ENCODE data around the gene KRTAP1-4. TPM values are rescaled to one million over a fixed set of nuclear protein-coding genes. Genes with fewer than 3 reads are reported as not detected.

KRTAP1-4 gene
- total and polyA plus RNA-seq, 2 of the 8 experiments (the other 6 are each of a cell fraction or from before 2014, with no cell fraction given): not detected

- H3K79me2 ChIP-seq (ENCODE audit: control insufficient read depth in 1 of 2, insufficient read depth in 2 of 2, low read length in 2 of 2): no peaks in the 10 kb centered on the region
- H3K9me3 ChIP-seq (ENCODE audit: insufficient read depth in 2 of 2, low read depth in 1 of 2, low read length in 1 of 2): no peaks in the 10 kb centered on the region
- POLR2A ChIA-PET (ENCODE audit: partially characterized antibody): no interaction called here
- H2BK5ac ChIP-seq (ENCODE audit: low read depth, low read length): no peak overlapping the region
- CTCF ChIA-PET (ENCODE audit: partially characterized antibody): interaction anchor here (1.0 kb wide), 1 partner anchor 38 kb away, joined by 3 read pairs; no protein-coding TSS in a partner anchor
- no peaks in the 10 kb centered on the region for H3K27me3 ChIP-seq (replicated peaks in 1 of 4; ENCODE audit: control insufficient read depth in 3 of 4, extremely low read depth in 1 of 4, insufficient read depth in 3 of 4, low read length in 3 of 4)
- H2AFZ ChIP-seq (ENCODE audit: low read length): no peak overlapping the region
- no peaks in the 10 kb centered on the region for H3K79me1 ChIP-seq (ENCODE audit: low read depth, low read length)
- H3K4me3 ChIP-seq (ENCODE audit: extremely low read depth in 1 of 4, insufficient read depth in 2 of 4, low read depth in 3 of 4, low read length in 4 of 4): no peak overlapping the region
- no peak overlapping the region for H3K4me2 ChIP-seq (ENCODE audit: insufficient read depth in 1 of 2, low read depth in 2 of 2, low read length in 2 of 2)
- no peak overlapping the region for H2BK20ac ChIP-seq (ENCODE audit: low read length)
- no peak overlapping the region for H4K91ac ChIP-seq (replicated peaks; ENCODE audit: insufficient read length, low read length)
- no peak overlapping the region for H2BK15ac ChIP-seq (ENCODE audit: low read length)
- FAIRE-seq: no peak
- H4K8ac ChIP-seq (ENCODE audit: extremely low read depth, insufficient read depth, low read length): no peak overlapping the region
- no peaks in the 10 kb centered on the region for H3K23me2 ChIP-seq (ENCODE audit: low read depth, low read length)
- H2BK12ac ChIP-seq (ENCODE audit: low read depth, low read length): no peak overlapping the region
- no peak overlapping the region for H3K56ac ChIP-seq (replicated peaks; ENCODE audit: insufficient read length, low read depth, low read length)
- no peak overlapping the region for H3K4ac ChIP-seq (replicated peaks; ENCODE audit: insufficient read length, low read depth, low read length)
- H3K23ac ChIP-seq (ENCODE audit: insufficient read length): no peak overlapping the region
- no peak overlapping the region for H4K5ac ChIP-seq (ENCODE audit: insufficient read length, low read depth, low read length)
- no peak overlapping the region for H2BK120ac ChIP-seq (replicated peaks; ENCODE audit: low read depth, low read length)
- no peaks in the 10 kb centered on the region for H3K36me3 ChIP-seq (ENCODE audit: control insufficient read depth in 2 of 4, insufficient read depth in 4 of 4, low read length in 3 of 4)
- H3K4me1 ChIP-seq (replicated peaks in 1 of 4; ENCODE audit: control insufficient read depth in 3 of 4, insufficient read depth in 4 of 4, low read length in 3 of 4): no peaks in the 10 kb centered on the region; a peak in 1 of 7 replicates
- TF ChIP-seq CBX8 (IDR thresholded peaks at IDR 0.05; ENCODE audit: borderline replicate concordance, low read depth, low read length) (no peak), USF2 (IDR thresholded peaks at IDR 0.05; ENCODE audit: low read length) (no peak), MAFK (IDR thresholded peaks at IDR 0.05; ENCODE audit: low read depth, low read length) (no peak), TCF12 (IDR thresholded peaks at IDR 0.05; ENCODE audit: low read depth, low read length) (no peak), EGR1 (IDR thresholded peaks at IDR 0.05; ENCODE audit: borderline replicate concordance, low read depth, low read length) (no peak), RFX5 (IDR thresholded peaks at IDR 0.05; ENCODE audit: borderline replicate concordance, low read depth, low read length) (no peak), TAF7 (optimal IDR thresholded peaks at IDR 0.05; ENCODE audit: borderline replicate concordance, low read depth, low read length) (no peak), BCL11A (IDR thresholded peaks at IDR 0.05; ENCODE audit: low read depth in 2 of 2, low read length in 2 of 2) (no peak), CEBPB (IDR thresholded peaks at IDR 0.05; ENCODE audit: low read depth, low read length) (no peak), SIX5 (IDR thresholded peaks at IDR 0.05; ENCODE audit: low read depth, low read length) (no peak), FOSL1 (IDR thresholded peaks at IDR 0.05; ENCODE audit: insufficient read depth, low read depth, low read length) (no peak)
- no peak overlapping the region for H3K27ac ChIP-seq (ENCODE audit: low read depth, low read length)
- WGBS, 2 experiments (ENCODE audit: extremely low coverage in 1 of 2, insufficient coverage in 1 of 2, insufficient read length in 1 of 2, insufficient replicate concordance in 2 of 2, low coverage in 1 of 2, low lambda C conversion rate in 2 of 2, missing lambda C conversion rate in 1 of 2): 91% methylated on average over 4 of the region's 4 CpGs; no CpG with 5 or more reads in 1 of the 2 experiments
- H4K20me1 ChIP-seq (replicated peaks in 1 of 2; ENCODE audit: control insufficient read depth in 1 of 2, insufficient read depth in 2 of 2, low read length in 2 of 2): no peaks in the 10 kb centered on the region
- no peak for DNase-seq (ENCODE audit: low read depth in 1 of 2, low spot score in 2 of 2)
- H3K18ac ChIP-seq (ENCODE audit: extremely low read depth, low read length): no peak overlapping the region
- no peak overlapping the region for H3K9ac ChIP-seq (replicated peaks in 1 of 4; ENCODE audit: extremely low read depth in 1 of 4, low read depth in 3 of 4, low read length in 3 of 4)
- H2AK5ac ChIP-seq (ENCODE audit: low read depth, low read length): no peak overlapping the region
- no peak overlapping the region for H3K14ac ChIP-seq (ENCODE audit: insufficient read length)
These were observed 28.2 kb downstream of the KRTAP1-4 start for GRCh38 chr17:41001795-41002194.

Data from H1 (cell line).